Measurements from ENCODE around the gene ST7L.

Gene ST7L

GRCh38 chr1:112478314-112478713 lies 140.6 kb downstream of the ST7L start:
- DNase-seq (ENCODE audit: extremely low spot score), result no peak
- TF ChIP-seq FOXA1 (IDR thresholded peaks at IDR 0.05) (no peak), ARNT (IDR thresholded peaks at IDR 0.05) (no peak), LEF1 (IDR thresholded peaks at IDR 0.05; ENCODE audit: borderline replicate concordance) (no peak), SP1 (IDR thresholded peaks at IDR 0.05) (no peak), NFRKB (IDR thresholded peaks at IDR 0.05) (no peak), PKNOX1 (IDR thresholded peaks at IDR 0.05) (no peak)
- POLR2A ChIA-PET, result no interaction called here
- CTCF ChIA-PET, result interaction anchor here (0.7 kb wide), 1 partner anchor 12 kb away, joined by 3 read pairs; no protein-coding TSS in a partner anchor

GRCh38 chr1:112477550-112477949 lies 141.4 kb downstream of the ST7L start:
- POLR2A ChIA-PET, result no interaction called here
- no peak for DNase-seq (ENCODE audit: extremely low spot score)
- TF ChIP-seq ELF4 (IDR thresholded peaks at IDR 0.05) (no peak), NFRKB (IDR thresholded peaks at IDR 0.05) (no peak), FOXM1 (IDR thresholded peaks at IDR 0.05; ENCODE audit: borderline replicate concordance) (no peak), BHLHE40 (IDR thresholded peaks at IDR 0.05; ENCODE audit: borderline replicate concordance) (no peak), PKNOX1 (IDR thresholded peaks at IDR 0.05) (no peak), CTBP1 (IDR thresholded peaks at IDR 0.05; ENCODE audit: borderline replicate concordance) (no peak)
- CTCF ChIA-PET, result no interaction called here

All from HEK293T (cell line).